Caco-2 (cell line): ENCODE measurements around the gene GRK3. TPM values are rescaled to one million over a fixed set of nuclear protein-coding genes. Genes with fewer than 3 reads are reported as not detected.

Source experiments
- BruUV-seq: library from RNA; stranded (reverse); fragments of 400-500 nt; replicated peaks from 2 replicates; lab custom pipeline; 2021; lab: Mats Ljungman, UMichigan
- CTCF ChIA-PET: fragments of 300-600 bp; sonication (Branson Sonifier 250); formaldehyde crosslinking; loops from one replicate; lab custom pipeline; 2022; ENCODE audit warnings: antibody characterized with exemption; lab: Charles Lee
- POLR2A ChIA-PET: fragments of 300-600 bp; sonication (Branson Sonifier 250); formaldehyde crosslinking; loops from one replicate; lab custom pipeline; 2022; ENCODE audit warnings: antibody characterized with exemption; lab: Charles Lee
- DNase-seq, 2 experiments: peaks; one replicate each; pipeline versions ENCODE4 v3.0.0 to v3.0.0-alpha.2; 2020 to 2022
- H3K27me3 ChIP-seq: replicated peaks from 2 replicates; pipeline ENCODE4 v1.6.0; 2011; ENCODE audit warnings: low read length; ENCODE audit not compliant: control insufficient read depth, insufficient read depth
- H3K36me3 ChIP-seq: 2 replicates; pipeline ENCODE4 v1.5.1; 2011; ENCODE audit warnings: low read length; ENCODE audit not compliant: control insufficient read depth, insufficient read depth
- H3K4me1 ChIP-seq: fragments of 250-450 bp; sonication (Bioruptor Pico); 2 replicates; pipeline ENCODE4 v1.5.1; 2020; ENCODE audit warnings: mild to moderate bottlenecking
- H3K4me3 ChIP-seq: 2 replicates; pipeline ENCODE4 v1.5.1; 2011; ENCODE audit warnings: low read depth, mild to moderate bottlenecking, control low read depth, low read length
- H3K9me3 ChIP-seq: fragments of 250-450 bp; sonication (Bioruptor Pico); 2 replicates; pipeline ENCODE4 v1.5.1; 2020; ENCODE audit warnings: mild to moderate bottlenecking, moderate library complexity
- H3K27ac Mint-ChIP-seq: one replicate; pipeline ENCODE4 v1.8.0; 2022; ENCODE audit warnings: mixed read lengths; ENCODE audit not compliant: unreplicated experiment
- H3K27me3 Mint-ChIP-seq: one replicate; pipeline ENCODE4 v1.8.0; 2022; ENCODE audit warnings: mixed read lengths; ENCODE audit not compliant: insufficient read depth, unreplicated experiment
- H3K36me3 Mint-ChIP-seq: one replicate; pipeline ENCODE4 v1.8.0; 2022; ENCODE audit warnings: mild to moderate bottlenecking, mixed read lengths; ENCODE audit not compliant: insufficient read depth, unreplicated experiment
- H3K4me1 Mint-ChIP-seq: one replicate; pipeline ENCODE4 v1.8.0; 2022; ENCODE audit warnings: low read depth, mixed read lengths; ENCODE audit not compliant: unreplicated experiment
- H3K4me3 Mint-ChIP-seq: one replicate; pipeline ENCODE4 v1.8.0; 2022; ENCODE audit warnings: mild to moderate bottlenecking, moderate library complexity, mixed read lengths; ENCODE audit not compliant: unreplicated experiment
- H3K9me3 Mint-ChIP-seq: one replicate; pipeline ENCODE4 v1.8.0; 2022; ENCODE audit warnings: mixed read lengths; ENCODE audit not compliant: unreplicated experiment
- CTCF ChIP-seq, 2 experiments: fragments of 200-600 bp in 1 of 2; IDR thresholded peaks; 1 replicate in 1 of 2; 2 replicates in 1 of 2; pipeline versions ENCODE4 v1.5.1 to v1.8.0; 2011 to 2022; ENCODE audit warnings: antibody characterized with exemption in 1 of 2, control low read depth in 1 of 2, inconsistent platforms in 1 of 2, low read depth in 1 of 2, low read length in 1 of 2, mild to moderate bottlenecking in 1 of 2, moderate library complexity in 1 of 2; ENCODE audit not compliant: insufficient read depth in 1 of 2, severe bottlenecking in 1 of 2, unreplicated experiment in 1 of 2
- intact Hi-C: fragments of 100-400 bp; cut with micrococcal nuclease; formaldehyde crosslinking; loops from one replicate; pipeline ENCODE4 v1.10.0; 2022; ENCODE audit not compliant: unreplicated experiment
- total RNA-seq: library from RNA; stranded (reverse); gene quantifications from 2 replicates; pipeline ENCODE4 v1.2.3, GENCODE V29; 2022

The GRK3 gene
- total RNA-seq, 1 experiment from 2014 or later, result 9.7 TPM

DNA sequence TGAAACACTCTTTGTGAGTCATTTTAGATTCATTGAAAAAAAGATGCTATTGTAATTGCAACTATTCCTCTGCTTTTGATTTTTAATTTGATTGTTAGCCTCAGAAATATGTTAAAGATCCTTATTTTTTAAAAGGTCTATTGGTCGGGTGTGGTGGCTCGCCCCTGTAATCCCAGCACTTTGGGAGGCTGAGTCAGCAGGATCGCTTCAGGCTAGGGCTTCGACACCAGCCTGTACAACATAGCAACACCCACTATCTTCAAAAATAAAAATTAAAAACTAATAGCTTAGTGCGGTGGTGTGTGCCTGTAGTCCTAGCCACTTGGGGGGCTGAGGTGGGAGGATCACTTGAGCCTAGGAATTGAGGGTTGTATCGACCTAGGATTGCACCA is 105.6 kb downstream of the GRK3 start:
- ChIA-PET CTCF (no interaction called here), POLR2A (no interaction called here)
- TF ChIP-seq CTCF (IDR thresholded peaks at IDR 0.05; ENCODE audit: insufficient read depth in 1 of 2, low read depth in 1 of 2, low read length in 1 of 2, severe bottlenecking in 1 of 2, unreplicated experiment in 1 of 2), result no peak
- H3K4me3 Mint-ChIP-seq, result no peak overlapping the region
- Histone ChIP-seq H3K4me1 (peaks cover 14% of the 10 kb centered on the region), H3K9me3 (no peaks in the 10 kb centered on the region), H3K4me3 (no peak overlapping the region), H3K36me3 (no peaks in the 10 kb centered on the region), H3K27me3 (no peaks in the 10 kb centered on the region)
- no peaks in the 10 kb centered on the region for H3K27me3 Mint-ChIP-seq
- no peak for DNase-seq
- no TSS peak for BruUV-seq
- H3K9me3 Mint-ChIP-seq, result no peaks in the 10 kb centered on the region
- intact Hi-C loops, result no loop called here
- H3K27ac Mint-ChIP-seq, result no peak overlapping the region
- H3K36me3 Mint-ChIP-seq, result no peaks in the 10 kb centered on the region
- H3K4me1 Mint-ChIP-seq, result no peaks in the 10 kb centered on the region

- no peak overlapping the region for H3K4me3 ChIP-seq
- no peaks in the 10 kb centered on the region for H3K27me3 Mint-ChIP-seq
- H3K9me3 ChIP-seq, result no peaks in the 10 kb centered on the region
- intact Hi-C loops, result no loop called here
- ChIA-PET CTCF (no interaction called here), POLR2A (no interaction called here)
- no peaks in the 10 kb centered on the region for H3K27me3 ChIP-seq
- H3K9me3 Mint-ChIP-seq, result no peaks in the 10 kb centered on the region
- no peak overlapping the region for H3K27ac Mint-ChIP-seq
- no peak for TF ChIP-seq CTCF (IDR thresholded peaks at IDR 0.05; ENCODE audit: insufficient read depth in 1 of 2, low read depth in 1 of 2, low read length in 1 of 2, severe bottlenecking in 1 of 2, unreplicated experiment in 1 of 2)
- DNase-seq, result no peak
- no peaks in the 10 kb centered on the region for H3K36me3 ChIP-seq
- no peak overlapping the region for H3K4me3 Mint-ChIP-seq
- no peaks in the 10 kb centered on the region for H3K4me1 ChIP-seq
- BruUV-seq, result no TSS peak
- H3K4me1 Mint-ChIP-seq, result no peaks in the 10 kb centered on the region
- no peaks in the 10 kb centered on the region for H3K36me3 Mint-ChIP-seq
Measured at GRCh38 chr22:25672289-25673084, 108.0 kb downstream of the GRK3 start.

DNA sequence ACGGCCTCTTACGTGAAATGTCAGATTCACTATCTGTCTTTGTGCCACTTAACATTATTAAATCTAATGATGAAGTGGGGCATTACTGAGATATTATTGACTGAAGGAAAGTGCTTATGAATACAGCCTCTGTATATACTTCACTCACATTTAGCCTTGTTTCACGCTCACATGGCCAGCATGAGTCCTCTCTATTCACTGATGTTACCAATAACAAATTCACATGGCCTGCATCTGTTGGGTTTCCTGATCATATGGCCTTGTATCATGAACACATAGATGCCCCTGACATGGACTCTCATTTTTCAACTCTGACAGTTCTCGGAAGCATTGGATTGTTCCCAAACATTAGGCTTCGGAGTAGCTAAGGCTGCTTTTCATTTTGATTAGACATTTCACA is 109.2 kb downstream of the GRK3 start:
- no TSS peak for BruUV-seq
- H3K36me3 ChIP-seq, result no peaks in the 10 kb centered on the region
- no peaks in the 10 kb centered on the region for H3K4me1 ChIP-seq
- ChIA-PET POLR2A (no interaction called here), CTCF (no interaction called here)
- no peak overlapping the region for H3K4me3 Mint-ChIP-seq
- no peak overlapping the region for H3K4me3 ChIP-seq
- H3K4me1 Mint-ChIP-seq, result no peaks in the 10 kb centered on the region
- no peak for TF ChIP-seq CTCF (IDR thresholded peaks at IDR 0.05; ENCODE audit: insufficient read depth in 1 of 2, low read depth in 1 of 2, low read length in 1 of 2, severe bottlenecking in 1 of 2, unreplicated experiment in 1 of 2)
- no peaks in the 10 kb centered on the region for H3K36me3 Mint-ChIP-seq
- no peaks in the 10 kb centered on the region for H3K9me3 Mint-ChIP-seq
- DNase-seq, result no peak
- no peaks in the 10 kb centered on the region for H3K27me3 ChIP-seq
- no peaks in the 10 kb centered on the region for H3K27me3 Mint-ChIP-seq
- no peak overlapping the region for H3K27ac Mint-ChIP-seq
- intact Hi-C loops, result no loop called here
- no peaks in the 10 kb centered on the region for H3K9me3 ChIP-seq
